ENCODE measurements around the gene SPTB. TPM values are rescaled to one million over a fixed set of nuclear protein-coding genes. Genes with fewer than 3 reads are reported as not detected.

The SPTB gene
- total RNA-seq, 1 experiment from 2014 or later: 0.43 TPM

GRCh38 chr14:64729386-64730060, 150.2 kb downstream of the SPTB start:
- Histone ChIP-seq H3K4me3 (ENCODE audit: low read depth, low read length, poor library complexity, severe bottlenecking) (no peak overlapping the region), H3K9me3 (ENCODE audit: low read depth, low read length, poor library complexity, severe bottlenecking) (no peaks in the 10 kb centered on the region), H3K27me3 (replicated peaks; ENCODE audit: insufficient read depth, low read depth, low read length, poor library complexity) (no peaks in the 10 kb centered on the region), H3K27ac (ENCODE audit: low read depth, low read length, poor library complexity, severe bottlenecking) (no peak overlapping the region), H3K4me1 (ENCODE audit: insufficient read depth, low read length, poor library complexity, severe bottlenecking) (peaks cover 15% of the 10 kb centered on the region), H3K36me3 (ENCODE audit: insufficient read depth, low read length, poor library complexity, severe bottlenecking) (peaks cover 32% of the 10 kb centered on the region)
- POLR2A ChIA-PET (ENCODE audit: low non-redundant PET): no interaction called here
- TF ChIP-seq, protein P1, sequence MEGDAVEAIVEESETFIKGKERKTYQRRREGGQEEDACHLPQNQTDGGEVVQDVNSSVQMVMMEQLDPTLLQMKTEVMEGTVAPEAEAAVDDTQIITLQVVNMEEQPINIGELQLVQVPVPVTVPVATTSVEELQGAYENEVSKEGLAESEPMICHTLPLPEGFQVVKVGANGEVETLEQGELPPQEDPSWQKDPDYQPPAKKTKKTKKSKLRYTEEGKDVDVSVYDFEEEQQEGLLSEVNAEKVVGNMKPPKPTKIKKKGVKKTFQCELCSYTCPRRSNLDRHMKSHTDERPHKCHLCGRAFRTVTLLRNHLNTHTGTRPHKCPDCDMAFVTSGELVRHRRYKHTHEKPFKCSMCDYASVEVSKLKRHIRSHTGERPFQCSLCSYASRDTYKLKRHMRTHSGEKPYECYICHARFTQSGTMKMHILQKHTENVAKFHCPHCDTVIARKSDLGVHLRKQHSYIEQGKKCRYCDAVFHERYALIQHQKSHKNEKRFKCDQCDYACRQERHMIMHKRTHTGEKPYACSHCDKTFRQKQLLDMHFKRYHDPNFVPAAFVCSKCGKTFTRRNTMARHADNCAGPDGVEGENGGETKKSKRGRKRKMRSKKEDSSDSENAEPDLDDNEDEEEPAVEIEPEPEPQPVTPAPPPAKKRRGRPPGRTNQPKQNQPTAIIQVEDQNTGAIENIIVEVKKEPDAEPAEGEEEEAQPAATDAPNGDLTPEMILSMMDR (conservative IDR thresholded peaks at IDR 0.05; ENCODE audit: low read depth, low read length): no peak
- TF ChIP-seq EZH2 (IDR thresholded peaks at IDR 0.05; ENCODE audit: borderline replicate concordance, low read depth, low read length, poor library complexity, severe bottlenecking): no peak
- CTCF ChIA-PET: no interaction called here
- no TSS peak for BruUV-seq (replicated peaks)
- DNase-seq (ENCODE audit: low spot score): no peak
- intact Hi-C loops (cut with micrococcal nuclease; ENCODE audit: unreplicated experiment): no loop called here

- no peaks in the 10 kb centered on the region for H3K27me3 ChIP-seq (replicated peaks; ENCODE audit: insufficient read depth, low read depth, low read length, poor library complexity)
- H3K4me1 ChIP-seq (ENCODE audit: insufficient read depth, low read length, poor library complexity, severe bottlenecking): peaks cover 17% of the 10 kb centered on the region
- no peak overlapping the region for H3K4me3 ChIP-seq (ENCODE audit: low read depth, low read length, poor library complexity, severe bottlenecking)
- CTCF ChIA-PET: no interaction called here
- H3K9me3 ChIP-seq (ENCODE audit: low read depth, low read length, poor library complexity, severe bottlenecking): no peaks in the 10 kb centered on the region
- DNase-seq (ENCODE audit: low spot score): no peak
- intact Hi-C loops (cut with micrococcal nuclease; ENCODE audit: unreplicated experiment): no loop called here
- H3K36me3 ChIP-seq (ENCODE audit: insufficient read depth, low read length, poor library complexity, severe bottlenecking): peaks cover 32% of the 10 kb centered on the region
- no TSS peak for BruUV-seq (replicated peaks)
- POLR2A ChIA-PET (ENCODE audit: low non-redundant PET): no interaction called here
- TF ChIP-seq, protein P1 (conservative IDR thresholded peaks at IDR 0.05; ENCODE audit: low read depth, low read length): no peak
- TF ChIP-seq EZH2 (IDR thresholded peaks at IDR 0.05; ENCODE audit: borderline replicate concordance, low read depth, low read length, poor library complexity, severe bottlenecking): no peak
- H3K27ac ChIP-seq (ENCODE audit: low read depth, low read length, poor library complexity, severe bottlenecking): no peak overlapping the region
Observed at GRCh38 chr14:64728856-64729255, 150.9 kb downstream of the SPTB start.

- no peaks in the 10 kb centered on the region for H3K27me3 ChIP-seq (replicated peaks; ENCODE audit: insufficient read depth, low read depth, low read length, poor library complexity)
- CTCF ChIA-PET: no interaction called here
- no peaks in the 10 kb centered on the region for H3K9me3 ChIP-seq (ENCODE audit: low read depth, low read length, poor library complexity, severe bottlenecking)
- intact Hi-C loops (cut with micrococcal nuclease; ENCODE audit: unreplicated experiment): no loop called here
- no peak for DNase-seq (ENCODE audit: low spot score)
- H3K27ac ChIP-seq (ENCODE audit: low read depth, low read length, poor library complexity, severe bottlenecking): no peak overlapping the region
- TF ChIP-seq EZH2 (IDR thresholded peaks at IDR 0.05; ENCODE audit: borderline replicate concordance, low read depth, low read length, poor library complexity, severe bottlenecking): no peak
- TF ChIP-seq, protein P1 (conservative IDR thresholded peaks at IDR 0.05; ENCODE audit: low read depth, low read length): no peak
- peaks cover 29% of the 10 kb centered on the region for H3K36me3 ChIP-seq (ENCODE audit: insufficient read depth, low read length, poor library complexity, severe bottlenecking)
- no TSS peak for BruUV-seq (replicated peaks)
- H3K4me1 ChIP-seq (ENCODE audit: insufficient read depth, low read length, poor library complexity, severe bottlenecking): peaks cover 17% of the 10 kb centered on the region
- POLR2A ChIA-PET (ENCODE audit: low non-redundant PET): no interaction called here
- no peak overlapping the region for H3K4me3 ChIP-seq (ENCODE audit: low read depth, low read length, poor library complexity, severe bottlenecking)
Observed at GRCh38 chr14:64728106-64728505, 151.6 kb downstream of the SPTB start.
